Erythroblast (primary cell): Measurements from ENCODE around the gene CYP2F1.

Experiments
- GATA1 ChIP-seq: IDR thresholded peaks from 2 replicates; pipeline ENCODE4 v1.6.1; 2011; ENCODE audit warnings: low read depth, mild to moderate bottlenecking, control low read depth, low read length, moderate library complexity
- POLR2A ChIP-seq: IDR thresholded peaks from 2 replicates; pipeline ENCODE4 v1.6.1; 2011; ENCODE audit warnings: mild to moderate bottlenecking, low read length

GRCh38 chr19:41076286-41076685 lies 37.9 kb upstream of the CYP2F1 start:
- no peak for TF ChIP-seq POLR2A
- no peak for TF ChIP-seq GATA1
